GM19023 (cell line): Measurements from ENCODE around the gene CNBP.
A peak's percentile ranks its signal among the peaks of the same experiment; 100 is the strongest.
"Not testable (repeated sequence)": the region's sequence is repeated elsewhere in the genome, so short reads cannot be mapped to it uniquely, and the experiment has no call there.

Experiments
- ATAC-seq: cut with Tn5 transposase; IDR thresholded peaks from one replicate; pipeline ENCODE4 v1.9.1; 2021; ENCODE audit warnings: mild to moderate bottlenecking, moderate library complexity; ENCODE audit not compliant: unreplicated experiment

CNBP gene

GRCh38 chr3:129183569-129184395 is at the start of gene CNBP:
Gene CNBP (minus strand): TSS chr3:129183896. CDS start chr3:129171757, 12,139 bp downstream.
- ATAC-seq: peak; percentile 98

GRCh38 chr3:129231331-129232119 is 47.8 kb upstream of the CNBP start:
- ATAC-seq: no peak

GRCh38 chr3:129230311-129231019 is 46.8 kb upstream of the CNBP start:
- no peak for ATAC-seq

- ATAC-seq: no peak
These were observed 45.3 kb upstream of the CNBP start for GRCh38 chr3:129228891-129229585.

- ATAC-seq: no peak
These were observed 42.7 kb upstream of the CNBP start for GRCh38 chr3:129226374-129226773.

- no peak for ATAC-seq
These were observed 41.3 kb upstream of the CNBP start for GRCh38 chr3:129224984-129225393.

- ATAC-seq: not testable (repeated sequence)
These were observed 40.7 kb upstream of the CNBP start for GRCh38 chr3:129224387-129224786.

GRCh38 chr3:129218742-129219141 is 35.0 kb upstream of the CNBP start:
- ATAC-seq: no peak

GRCh38 chr3:129213238-129213637 is 29.5 kb upstream of the CNBP start:
- no peak for ATAC-seq

- ATAC-seq: no peak
These were observed 28.1 kb upstream of the CNBP start for GRCh38 chr3:129211772-129212171.

GRCh38 chr3:129211345-129211744 is 27.6 kb upstream of the CNBP start:
- no peak for ATAC-seq

GRCh38 chr3:129207479-129207878 is 23.8 kb upstream of the CNBP start:
- ATAC-seq: no peak

GRCh38 chr3:129205109-129205832 is 21.6 kb upstream of the CNBP start:
- ATAC-seq: no peak

- no peak for ATAC-seq
These were observed 20.8 kb upstream of the CNBP start for GRCh38 chr3:129204473-129204872.

GRCh38 chr3:129199366-129199765 is 15.7 kb upstream of the CNBP start:
- ATAC-seq: no peak

GRCh38 chr3:129197321-129197720 is 13.6 kb upstream of the CNBP start:
- ATAC-seq: no peak

- ATAC-seq: no peak
These were observed 12.9 kb upstream of the CNBP start for GRCh38 chr3:129196601-129197000.

- ATAC-seq: no peak
These were observed 12.1 kb upstream of the CNBP start for GRCh38 chr3:129195731-129196256.

GRCh38 chr3:129189793-129190192 is 6.1 kb upstream of the CNBP start:
- ATAC-seq: not testable (repeated sequence)

- ATAC-seq: no peak
These were observed 4.2 kb upstream of the CNBP start for GRCh38 chr3:129187857-129188256.
